Breast epithelium (tissue), 3 donors: Measurements from ENCODE around the gene TCP11L1.

Experiments used
- POLR2A ChIP-seq: fragments of 450-650 bp; IDR thresholded peaks from one replicate; pipeline ENCODE4 v1.6.1; 2016; ENCODE audit warnings: antibody characterized with exemption, mild to moderate bottlenecking, moderate library complexity
- TF ChIP-seq, protein P1 (sequence below), 3 donors: fragments of 450-650 bp; IDR thresholded peaks; one replicate each; pipeline ENCODE4 v1.5.1; 2016 to 2017; ENCODE audit warnings: antibody characterized with exemption in 3 of 3, mild to moderate bottlenecking in 3 of 3, moderate library complexity in 3 of 3

DNA sequence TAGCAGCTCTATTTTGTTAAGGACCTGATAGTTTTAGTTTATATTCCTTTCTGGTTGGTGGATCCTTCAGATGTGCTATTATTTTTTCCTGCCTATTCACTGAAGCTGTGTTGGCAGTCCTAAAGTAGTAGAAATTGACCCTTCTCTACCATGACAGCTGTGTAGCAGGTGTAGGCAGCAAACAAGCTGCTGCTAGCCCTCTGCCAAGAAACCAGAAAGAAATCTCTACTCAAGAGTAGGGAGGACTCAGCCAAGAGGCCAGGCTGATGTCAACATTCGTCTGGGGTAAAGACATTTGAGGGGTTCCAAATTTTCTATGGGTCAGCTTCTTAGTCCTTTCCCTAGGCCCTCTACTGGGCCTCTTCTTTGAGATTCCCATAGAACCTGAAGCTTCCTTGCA is 70.7 kb downstream of the TCP11L1 start:
- TF ChIP-seq POLR2A, result no peak
- TF ChIP-seq, protein P1, sequence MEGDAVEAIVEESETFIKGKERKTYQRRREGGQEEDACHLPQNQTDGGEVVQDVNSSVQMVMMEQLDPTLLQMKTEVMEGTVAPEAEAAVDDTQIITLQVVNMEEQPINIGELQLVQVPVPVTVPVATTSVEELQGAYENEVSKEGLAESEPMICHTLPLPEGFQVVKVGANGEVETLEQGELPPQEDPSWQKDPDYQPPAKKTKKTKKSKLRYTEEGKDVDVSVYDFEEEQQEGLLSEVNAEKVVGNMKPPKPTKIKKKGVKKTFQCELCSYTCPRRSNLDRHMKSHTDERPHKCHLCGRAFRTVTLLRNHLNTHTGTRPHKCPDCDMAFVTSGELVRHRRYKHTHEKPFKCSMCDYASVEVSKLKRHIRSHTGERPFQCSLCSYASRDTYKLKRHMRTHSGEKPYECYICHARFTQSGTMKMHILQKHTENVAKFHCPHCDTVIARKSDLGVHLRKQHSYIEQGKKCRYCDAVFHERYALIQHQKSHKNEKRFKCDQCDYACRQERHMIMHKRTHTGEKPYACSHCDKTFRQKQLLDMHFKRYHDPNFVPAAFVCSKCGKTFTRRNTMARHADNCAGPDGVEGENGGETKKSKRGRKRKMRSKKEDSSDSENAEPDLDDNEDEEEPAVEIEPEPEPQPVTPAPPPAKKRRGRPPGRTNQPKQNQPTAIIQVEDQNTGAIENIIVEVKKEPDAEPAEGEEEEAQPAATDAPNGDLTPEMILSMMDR (IDR thresholded peaks at IDR 0.05), result no peak
